ENCODE measurements around the gene TRIM13.

TRIM13 gene

GRCh38 chr13:50065712-50066111, 68.9 kb downstream of the TRIM13 start:
- DNase-seq (ENCODE audit: extremely low read depth, low read depth): no peak
- TF ChIP-seq CTCF (IDR thresholded peaks at IDR 0.05; ENCODE audit: low read depth, low read length): no peak
